ENCODE results near the gene LCN1. TPM values are rescaled to one million over a fixed set of nuclear protein-coding genes. Genes with fewer than 3 reads are reported as not detected.

The LCN1 gene
- total RNA-seq, 4 donors from 2014 or later, result not detected

DNA sequence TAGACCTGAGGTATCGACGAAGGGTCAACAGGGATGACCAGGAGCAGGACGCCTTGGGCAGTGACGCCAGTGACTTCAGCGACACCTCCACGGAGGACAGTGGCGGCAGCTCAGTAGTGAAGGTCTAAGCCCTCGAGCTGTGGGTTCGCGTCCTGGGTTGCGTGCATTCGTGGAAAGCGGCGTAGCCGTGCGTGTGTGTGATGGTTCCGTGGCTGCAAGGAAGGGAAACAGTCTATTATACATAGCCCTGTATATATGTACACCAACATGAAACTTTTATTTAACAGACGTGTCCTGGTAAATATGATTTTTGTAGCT is 33.3 kb upstream of the LCN1 start:
- Histone ChIP-seq H3K27me3 (no peaks in the 10 kb centered on the region), H3K9me3 (no peaks in the 10 kb centered on the region), H3K36me3 (peaks cover 0 to 76% of the 10 kb centered on the region in 2 donors), H3K4me1 (no peaks in the 10 kb centered on the region), H3K4me3 (no peak overlapping the region), H3K27ac (no peak overlapping the region)
- TF ChIP-seq POLR2A (IDR thresholded peaks at IDR 0.05) (no peak), EP300 (IDR thresholded peaks at IDR 0.05) (no peak), POLR2AphosphoS5 (IDR thresholded peaks at IDR 0.05) (no peak)
- TF ChIP-seq, protein P1, sequence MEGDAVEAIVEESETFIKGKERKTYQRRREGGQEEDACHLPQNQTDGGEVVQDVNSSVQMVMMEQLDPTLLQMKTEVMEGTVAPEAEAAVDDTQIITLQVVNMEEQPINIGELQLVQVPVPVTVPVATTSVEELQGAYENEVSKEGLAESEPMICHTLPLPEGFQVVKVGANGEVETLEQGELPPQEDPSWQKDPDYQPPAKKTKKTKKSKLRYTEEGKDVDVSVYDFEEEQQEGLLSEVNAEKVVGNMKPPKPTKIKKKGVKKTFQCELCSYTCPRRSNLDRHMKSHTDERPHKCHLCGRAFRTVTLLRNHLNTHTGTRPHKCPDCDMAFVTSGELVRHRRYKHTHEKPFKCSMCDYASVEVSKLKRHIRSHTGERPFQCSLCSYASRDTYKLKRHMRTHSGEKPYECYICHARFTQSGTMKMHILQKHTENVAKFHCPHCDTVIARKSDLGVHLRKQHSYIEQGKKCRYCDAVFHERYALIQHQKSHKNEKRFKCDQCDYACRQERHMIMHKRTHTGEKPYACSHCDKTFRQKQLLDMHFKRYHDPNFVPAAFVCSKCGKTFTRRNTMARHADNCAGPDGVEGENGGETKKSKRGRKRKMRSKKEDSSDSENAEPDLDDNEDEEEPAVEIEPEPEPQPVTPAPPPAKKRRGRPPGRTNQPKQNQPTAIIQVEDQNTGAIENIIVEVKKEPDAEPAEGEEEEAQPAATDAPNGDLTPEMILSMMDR (IDR thresholded peaks at IDR 0.05), result no peak
- WGBS, 2 donors (ENCODE audit: low coverage in 1 of 2), result 93 to 94% methylated on average over 3 to 11 of the region's 18 CpGs
- no peak for ATAC-seq

GRCh38 chr9:135488527-135488926 is 32.7 kb upstream of the LCN1 start:
- Histone ChIP-seq H3K4me3 (no peak overlapping the region), H3K9me3 (no peaks in the 10 kb centered on the region), H3K36me3 (peaks cover 0 to 73% of the 10 kb centered on the region in 2 donors), H3K27ac (no peak overlapping the region), H3K4me1 (no peaks in the 10 kb centered on the region), H3K27me3 (no peaks in the 10 kb centered on the region)
- ATAC-seq, result no peak
- 93 to 100% methylated on average over 3 to 8 of the region's 17 CpGs for WGBS, 2 donors (ENCODE audit: low coverage in 1 of 2)
- no peak for TF ChIP-seq POLR2AphosphoS5 (IDR thresholded peaks at IDR 0.05)
- TF ChIP-seq EP300 (IDR thresholded peaks at IDR 0.05), result no peak
- TF ChIP-seq POLR2A (IDR thresholded peaks at IDR 0.05), result no peak
- TF ChIP-seq, protein P1 (IDR thresholded peaks at IDR 0.05), result no peak

- no peak for ATAC-seq
- 81 to 100% methylated on average over 3 to 8 of the region's 18 CpGs for WGBS, 2 donors (ENCODE audit: low coverage in 1 of 2)
- no peaks in the 10 kb centered on the region for H3K27me3 ChIP-seq
These were observed 31.9 kb upstream of the LCN1 start for GRCh38 chr9:135489188-135489906.

GRCh38 chr9:135490166-135490870 is 30.9 kb upstream of the LCN1 start:
- no peak for ATAC-seq
- H3K36me3 ChIP-seq, result peaks cover 0 to 55% of the 10 kb centered on the region in 2 donors
- WGBS, 2 donors (ENCODE audit: low coverage in 1 of 2), result 77 to 84% methylated on average over 7 to 8 of the region's 16 CpGs
- no peaks in the 10 kb centered on the region for H3K27me3 ChIP-seq
- TF ChIP-seq POLR2A (IDR thresholded peaks at IDR 0.05) (no peak), POLR2AphosphoS5 (IDR thresholded peaks at IDR 0.05) (no peak)
- TF ChIP-seq, protein P1 (IDR thresholded peaks at IDR 0.05), result no peak
- H3K4me1 ChIP-seq, result no peaks in the 10 kb centered on the region
- no peak overlapping the region for H3K27ac ChIP-seq
- no peak overlapping the region for H3K4me3 ChIP-seq
- H3K9me3 ChIP-seq, result no peaks in the 10 kb centered on the region

More at GRCh38 chr9:135489188-135489906, 31.9 kb upstream of the LCN1 start:
- TF ChIP-seq EP300 (IDR thresholded peaks at IDR 0.05) (no peak), POLR2AphosphoS5 (IDR thresholded peaks at IDR 0.05) (no peak), POLR2A (IDR thresholded peaks at IDR 0.05) (no peak)
- TF ChIP-seq, protein P1 (IDR thresholded peaks at IDR 0.05), result no peak
- Histone ChIP-seq H3K27ac (no peak overlapping the region), H3K9me3 (no peaks in the 10 kb centered on the region), H3K36me3 (peaks cover 0 to 65% of the 10 kb centered on the region in 2 donors), H3K4me3 (no peak overlapping the region), H3K4me1 (no peaks in the 10 kb centered on the region)

Measured in gastroesophageal sphincter (tissue), 4 donors.